ENCODE data around the gene IDH3G. TPM values are rescaled to one million over a fixed set of nuclear protein-coding genes. Genes with fewer than 3 reads are reported as not detected.

Gene IDH3G
- total RNA-seq, 6 donors from 2014 or later: 43.5 to 98.5 (median 57.4) TPM

DNA sequence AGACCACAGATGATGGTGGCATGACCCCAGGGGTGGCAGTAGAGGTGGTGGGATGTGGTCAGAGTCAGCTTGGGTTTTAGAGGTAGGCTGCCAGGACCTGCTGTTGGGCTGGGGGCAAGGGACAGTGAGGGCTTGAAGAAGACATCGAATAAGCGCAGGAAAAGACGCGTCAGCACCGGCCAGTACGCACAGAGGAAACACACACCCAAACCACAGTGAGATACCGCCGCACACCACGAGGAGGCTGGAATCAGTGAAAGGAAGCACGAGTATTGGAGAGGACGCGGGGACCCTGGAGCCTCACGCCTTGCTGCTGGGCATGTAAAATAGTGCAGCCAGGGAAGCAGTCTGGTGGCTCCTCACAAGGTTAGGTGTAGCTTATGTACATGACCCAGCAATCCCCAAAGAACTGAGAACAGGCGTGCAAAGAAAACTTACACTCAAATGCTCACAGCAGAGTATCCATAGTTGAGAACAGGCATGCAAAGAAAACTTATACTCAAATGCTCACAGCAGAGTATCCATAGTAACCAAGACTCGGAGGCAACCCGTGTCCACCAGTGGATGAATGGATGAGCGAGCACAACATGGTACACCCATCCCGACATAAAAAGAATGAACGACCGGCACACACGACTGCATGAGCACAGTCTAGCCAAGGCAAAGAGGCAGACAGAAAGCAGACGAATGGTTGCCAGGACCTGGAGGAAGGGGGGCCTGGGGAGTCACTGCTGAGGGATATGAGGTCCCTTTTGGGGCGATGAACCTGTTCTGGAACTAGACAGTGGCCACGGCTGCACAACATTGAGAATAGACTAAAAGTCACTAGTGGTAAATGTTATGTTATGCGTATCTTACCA is 22.9 kb upstream of the IDH3G start:
- TF ChIP-seq EP300 (IDR thresholded peaks at IDR 0.05): no peak
- TF ChIP-seq, protein P1, sequence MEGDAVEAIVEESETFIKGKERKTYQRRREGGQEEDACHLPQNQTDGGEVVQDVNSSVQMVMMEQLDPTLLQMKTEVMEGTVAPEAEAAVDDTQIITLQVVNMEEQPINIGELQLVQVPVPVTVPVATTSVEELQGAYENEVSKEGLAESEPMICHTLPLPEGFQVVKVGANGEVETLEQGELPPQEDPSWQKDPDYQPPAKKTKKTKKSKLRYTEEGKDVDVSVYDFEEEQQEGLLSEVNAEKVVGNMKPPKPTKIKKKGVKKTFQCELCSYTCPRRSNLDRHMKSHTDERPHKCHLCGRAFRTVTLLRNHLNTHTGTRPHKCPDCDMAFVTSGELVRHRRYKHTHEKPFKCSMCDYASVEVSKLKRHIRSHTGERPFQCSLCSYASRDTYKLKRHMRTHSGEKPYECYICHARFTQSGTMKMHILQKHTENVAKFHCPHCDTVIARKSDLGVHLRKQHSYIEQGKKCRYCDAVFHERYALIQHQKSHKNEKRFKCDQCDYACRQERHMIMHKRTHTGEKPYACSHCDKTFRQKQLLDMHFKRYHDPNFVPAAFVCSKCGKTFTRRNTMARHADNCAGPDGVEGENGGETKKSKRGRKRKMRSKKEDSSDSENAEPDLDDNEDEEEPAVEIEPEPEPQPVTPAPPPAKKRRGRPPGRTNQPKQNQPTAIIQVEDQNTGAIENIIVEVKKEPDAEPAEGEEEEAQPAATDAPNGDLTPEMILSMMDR (IDR thresholded peaks at IDR 0.05): peak in 1 of 6 experiments; percentile 26
- Histone ChIP-seq H3K4me3 (no peak overlapping the region), H3K4me1 (peaks cover 0 to 13% (median 5%) of the 10 kb centered on the region in 4 donors), H3K27ac (no peak overlapping the region), H3K27me3 (peaks cover 0 to 17% (median 0%) of the 10 kb centered on the region in 4 donors), H3K36me3 (no peaks in the 10 kb centered on the region), H3K9me3 (no peaks in the 10 kb centered on the region)
- WGBS, 2 donors: 69 to 82% methylated on average over 18 to 19 of the region's 25 CpGs
- no peak for DNase-seq
- ATAC-seq (ENCODE audit: low FRiP score in 2 of 2): no peak

DNA sequence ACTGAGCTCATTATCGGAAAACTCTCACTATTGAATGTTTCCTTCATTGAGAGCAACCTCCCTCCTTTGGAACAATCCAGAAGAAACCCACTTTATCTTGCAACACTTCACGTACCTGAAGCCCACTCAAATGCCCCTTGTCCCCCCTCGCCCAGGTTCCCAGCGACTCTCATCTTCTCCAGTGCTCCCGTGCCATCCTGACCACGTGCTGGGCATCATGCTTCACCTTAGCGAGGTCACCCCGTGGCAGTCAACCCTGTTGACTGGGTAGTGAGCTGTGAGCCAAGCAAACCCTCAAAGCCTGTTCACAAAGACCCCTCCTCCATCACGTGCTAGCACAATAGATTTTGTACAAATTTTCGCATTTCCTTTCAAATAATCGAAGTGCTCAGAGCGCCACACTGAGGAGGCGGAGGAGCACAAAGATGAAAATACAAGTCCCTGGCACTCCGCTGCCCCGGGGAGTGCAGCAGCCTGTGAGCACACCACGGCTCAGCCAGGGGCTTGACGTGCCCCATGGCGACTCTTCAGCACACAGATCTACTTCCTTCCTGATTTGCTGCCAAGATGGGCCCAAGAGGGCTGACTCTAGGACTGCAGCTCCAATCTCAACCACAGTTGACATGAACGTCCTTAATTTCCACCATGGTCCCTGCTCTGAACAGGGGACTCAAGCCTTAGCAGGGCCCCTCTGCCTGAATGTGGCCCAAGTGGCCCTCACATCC is 20.6 kb upstream of the IDH3G start:
- Histone ChIP-seq H3K9me3 (no peaks in the 10 kb centered on the region), H3K4me1 (peaks cover 0 to 13% (median 5%) of the 10 kb centered on the region in 4 donors), H3K27me3 (peaks cover 0 to 10% (median 0%) of the 10 kb centered on the region in 4 donors), H3K27ac (no peak overlapping the region), H3K36me3 (no peaks in the 10 kb centered on the region), H3K4me3 (no peak overlapping the region)
- WGBS, 2 donors: 69 to 83% methylated on average over 12 to 19 of the region's 19 CpGs
- no peak for DNase-seq
- TF ChIP-seq EP300 (IDR thresholded peaks at IDR 0.05): no peak
- TF ChIP-seq POLR2AphosphoS5 (IDR thresholded peaks at IDR 0.05): no peak
- TF ChIP-seq, protein P1 (IDR thresholded peaks at IDR 0.05): no peak
- no peak for TF ChIP-seq POLR2A (IDR thresholded peaks at IDR 0.05)
- no peak for ATAC-seq (ENCODE audit: low FRiP score in 2 of 2)

DNA sequence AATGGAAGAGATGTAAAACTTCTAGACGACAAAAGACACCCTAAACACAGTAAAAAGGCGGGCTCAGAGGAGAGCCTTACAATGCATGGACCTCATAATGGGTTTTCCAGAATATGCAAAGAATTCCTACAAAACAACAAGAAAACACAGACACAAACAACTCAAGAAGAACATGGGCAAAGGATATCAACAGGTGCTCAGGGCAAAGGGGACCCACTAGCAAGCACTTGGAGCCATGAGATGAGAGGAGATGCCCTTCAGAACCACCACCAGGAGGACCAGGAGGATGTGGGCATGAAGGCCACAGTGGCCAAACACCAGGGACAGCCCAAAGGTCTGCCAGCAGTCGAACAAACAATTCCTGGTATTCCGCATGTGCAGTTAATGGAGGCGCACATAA is 19.0 kb upstream of the IDH3G start:
- ATAC-seq (ENCODE audit: low FRiP score in 2 of 2): no peak

DNA sequence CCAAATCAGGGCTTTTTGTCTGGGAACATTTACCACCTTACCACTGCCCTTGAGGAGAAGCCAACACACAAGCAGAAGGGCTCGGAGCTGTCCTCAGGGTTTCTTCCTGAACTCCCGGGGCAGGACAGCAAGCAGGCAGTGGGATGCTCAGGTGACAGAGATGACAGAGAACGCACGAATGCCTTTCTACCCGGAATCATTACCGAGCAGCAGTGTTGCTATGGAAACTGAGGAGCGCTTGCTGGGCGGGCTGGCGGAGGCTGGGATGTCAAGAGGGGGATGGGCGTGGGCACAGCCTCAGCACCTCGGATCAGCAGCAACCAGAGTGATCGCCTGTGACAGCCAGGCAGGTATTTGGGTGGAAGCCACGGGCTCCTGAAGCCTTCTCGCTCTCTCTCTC is 18.0 kb upstream of the IDH3G start:
- 65% methylated on average over 14 of the region's 14 CpGs; no CpG with 5 or more reads in 1 of the 2 donors for WGBS, 2 donors
- Histone ChIP-seq H3K4me1 (no peaks in the 10 kb centered on the region), H3K9me3 (no peaks in the 10 kb centered on the region), H3K4me3 (no peak overlapping the region), H3K36me3 (no peaks in the 10 kb centered on the region), H3K27ac (no peak overlapping the region), H3K27me3 (peaks cover 0 to 4% (median 0%) of the 10 kb centered on the region in 4 donors)
- DNase-seq: no peak
- TF ChIP-seq, protein P1 (IDR thresholded peaks at IDR 0.05): no peak
- no peak for TF ChIP-seq EP300 (IDR thresholded peaks at IDR 0.05)
- TF ChIP-seq POLR2AphosphoS5 (IDR thresholded peaks at IDR 0.05): no peak
- no peak for TF ChIP-seq POLR2A (IDR thresholded peaks at IDR 0.05)
- no peak for ATAC-seq (ENCODE audit: low FRiP score in 2 of 2)

More for the DNA sequence above, 19.0 kb upstream of the IDH3G start:
- Histone ChIP-seq H3K4me1 (no peaks in the 10 kb centered on the region), H3K27ac (no peak overlapping the region), H3K36me3 (no peaks in the 10 kb centered on the region), H3K27me3 (peaks cover 0 to 4% (median 0%) of the 10 kb centered on the region in 4 donors), H3K4me3 (no peak overlapping the region), H3K9me3 (no peaks in the 10 kb centered on the region)
- no peak for DNase-seq
- WGBS, 2 donors: 88 to 90% methylated on average over 5 of the region's 5 CpGs
- TF ChIP-seq, protein P1 (IDR thresholded peaks at IDR 0.05): no peak
- TF ChIP-seq EP300 (IDR thresholded peaks at IDR 0.05): no peak
- no peak for TF ChIP-seq POLR2AphosphoS5 (IDR thresholded peaks at IDR 0.05)
- no peak for TF ChIP-seq POLR2A (IDR thresholded peaks at IDR 0.05)

All from upper lobe of left lung (tissue), 6 donors.